Measurements from ENCODE around the gene CFAP58. TPM values are rescaled to one million over a fixed set of nuclear protein-coding genes. Genes with fewer than 3 reads are reported as not detected.
A peak's percentile ranks its signal among the peaks of the same experiment; 100 is the strongest.

The CFAP58 gene
- total RNA-seq, 1 donor from 2014 or later, result 0.67 TPM

DNA sequence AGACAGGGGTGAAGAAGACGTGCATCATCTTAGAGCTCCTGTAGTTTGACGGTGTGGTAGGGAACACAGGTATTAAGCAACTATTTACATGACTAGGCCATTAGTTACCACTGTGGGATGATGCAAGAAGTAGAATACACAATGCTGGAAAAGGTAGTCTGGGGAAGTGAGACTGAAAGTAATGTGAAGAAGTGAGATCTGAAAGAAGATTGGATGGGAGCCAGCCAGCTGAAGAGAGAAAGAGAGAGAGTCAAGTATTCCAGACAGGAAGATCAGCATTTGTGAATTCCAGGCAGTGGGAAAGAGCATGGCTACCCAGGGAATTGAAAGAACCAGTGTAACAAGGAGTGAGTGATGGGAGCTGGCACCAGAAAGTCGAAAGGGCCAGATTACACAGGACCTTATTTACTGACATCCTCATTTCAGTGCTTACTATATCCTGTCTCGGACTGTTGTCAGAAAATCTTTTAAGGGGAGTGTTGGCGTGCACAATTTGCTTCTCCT lies 4.0 kb upstream of the CFAP58 start:
- DNase-seq (ENCODE audit: low spot score) (no peak), ATAC-seq (peak; percentile 63)
- intact Hi-C loops (cut with DNase I), result loop anchor here (5.0 kb wide), 3 partner anchors 37 to 57 kb away; no protein-coding TSS in a partner anchor

DNA sequence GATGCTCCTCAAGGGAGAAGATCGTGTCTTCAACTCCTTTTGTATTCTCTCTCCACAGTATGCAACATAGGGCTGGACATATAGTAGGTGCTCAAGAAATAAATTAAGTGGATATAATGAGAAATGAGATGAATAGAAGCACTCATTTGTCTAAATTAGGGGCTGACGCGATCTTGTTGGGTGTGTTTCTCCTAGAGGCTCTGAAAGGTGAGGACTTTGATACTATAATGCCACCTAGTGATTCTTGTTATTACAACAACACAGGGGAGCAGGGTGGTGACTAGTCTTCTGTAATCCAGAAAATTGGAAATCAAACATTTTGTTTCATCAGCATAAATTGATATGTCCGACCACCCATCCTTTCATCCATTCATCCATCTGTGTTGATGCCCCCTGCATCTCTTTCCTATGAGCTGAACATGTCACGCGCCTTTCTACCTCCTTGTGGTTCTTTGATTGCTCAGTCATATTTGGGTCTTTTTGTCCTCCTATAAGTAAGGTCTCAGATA lies 3.5 kb upstream of the CFAP58 start:
- ATAC-seq, result peak; percentile 84
- no peak for DNase-seq (ENCODE audit: low spot score)
- intact Hi-C loops (cut with DNase I), result loop anchor here (5.0 kb wide), 2 partner anchors 38 to 58 kb away; no protein-coding TSS in a partner anchor

DNA sequence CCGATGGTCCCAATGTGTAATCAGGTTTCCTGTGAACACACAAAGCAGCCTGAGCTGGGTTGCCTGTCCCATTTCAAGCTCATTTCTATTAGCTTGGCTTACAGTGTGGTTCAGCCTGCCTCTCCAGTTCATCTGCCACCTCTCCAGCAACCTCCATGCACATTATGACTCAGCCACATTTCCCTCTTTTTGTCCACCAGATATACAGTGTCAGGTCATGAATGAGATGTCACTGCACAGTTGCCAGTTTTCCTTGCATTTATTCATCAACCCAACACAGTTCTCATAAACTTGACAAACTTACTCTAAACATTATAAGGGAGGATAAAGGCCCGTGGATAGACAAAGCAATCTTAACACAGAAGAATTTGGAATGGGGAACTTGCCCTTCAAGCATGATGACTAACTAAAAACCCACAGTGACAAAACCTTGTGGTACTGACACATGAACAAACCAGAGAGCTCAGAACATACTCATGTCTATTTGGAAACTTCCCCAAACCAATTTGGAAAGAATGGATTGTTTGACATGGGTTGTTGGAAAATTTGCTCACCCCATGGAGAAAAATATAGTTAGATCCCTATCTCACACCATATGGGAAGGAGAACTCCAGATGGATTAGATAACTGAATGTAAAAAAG lies 2.5 kb upstream of the CFAP58 start:
- ATAC-seq, result no peak
- no peak for DNase-seq (ENCODE audit: low spot score)
- intact Hi-C loops (cut with DNase I), result loop anchor here (5.0 kb wide), 2 partner anchors 39 to 59 kb away; no protein-coding TSS in a partner anchor

DNA sequence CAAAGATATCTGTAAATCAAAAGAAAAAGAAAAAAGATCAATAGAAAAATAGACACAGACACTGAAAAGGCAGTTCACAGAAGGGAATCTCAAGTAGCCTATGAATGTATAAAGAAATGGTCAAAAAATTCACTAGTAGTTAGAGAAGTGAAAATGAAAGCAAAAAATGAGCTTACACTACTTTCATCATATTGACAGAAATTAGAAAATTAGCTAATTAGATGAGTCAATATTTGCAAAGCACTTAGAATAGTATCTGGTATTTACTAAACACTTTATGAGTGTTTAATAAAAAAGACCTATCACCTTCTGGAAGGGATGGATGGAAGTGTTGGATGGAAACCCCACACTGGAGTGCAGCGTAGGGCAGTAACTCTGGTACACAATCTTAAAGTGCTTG lies 1.7 kb upstream of the CFAP58 start:
- DNase-seq (ENCODE audit: low spot score) (no peak), ATAC-seq (no peak)
- intact Hi-C loops (cut with DNase I), result loop anchor here (5.0 kb wide), 2 partner anchors 40 to 60 kb away; no protein-coding TSS in a partner anchor

DNA sequence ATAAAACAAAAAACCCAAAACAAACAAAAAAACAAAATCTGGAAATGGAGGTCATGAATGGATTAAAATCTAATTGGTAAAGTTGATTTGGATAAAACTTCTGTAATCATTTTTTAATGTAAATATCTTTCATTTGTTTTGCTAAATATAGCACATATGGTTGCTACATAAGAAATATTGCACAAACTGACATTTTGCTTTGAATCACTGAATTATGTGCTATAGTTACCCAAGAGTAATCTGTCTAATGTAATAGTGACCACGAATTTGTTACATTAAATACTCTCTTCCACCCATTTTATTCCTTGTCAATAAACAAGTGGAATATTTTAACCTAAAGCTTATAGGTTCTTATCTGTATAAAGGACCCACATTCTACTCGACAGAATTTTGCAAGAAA lies 6.2 kb downstream of the CFAP58 start:
- DNase-seq (ENCODE audit: low spot score), result no peak
- no peak for ATAC-seq
- intact Hi-C loops (cut with DNase I), result no loop called here

DNA sequence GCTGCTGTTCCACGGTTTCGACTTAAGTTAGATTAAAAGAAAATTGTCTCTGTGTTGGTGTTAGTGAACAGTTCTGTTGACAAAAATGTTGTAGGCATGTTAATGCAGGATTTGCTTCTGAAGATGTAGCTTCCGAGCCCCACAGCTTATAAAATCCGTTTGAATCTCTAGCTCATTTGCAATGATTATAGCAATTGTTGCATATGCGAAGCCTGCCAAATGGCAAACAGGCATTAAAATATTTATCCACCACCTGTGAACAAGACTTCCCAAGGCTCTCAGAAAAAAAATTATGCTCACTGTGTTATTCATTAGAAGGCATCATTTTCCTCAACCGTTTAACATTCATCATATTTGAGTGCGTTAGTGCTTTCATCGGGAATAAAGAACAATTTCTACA lies 14.3 kb downstream of the CFAP58 start:
- intact Hi-C loops (cut with DNase I), result no loop called here
- DNase-seq (ENCODE audit: low spot score) (no peak), ATAC-seq (no peak)

DNA sequence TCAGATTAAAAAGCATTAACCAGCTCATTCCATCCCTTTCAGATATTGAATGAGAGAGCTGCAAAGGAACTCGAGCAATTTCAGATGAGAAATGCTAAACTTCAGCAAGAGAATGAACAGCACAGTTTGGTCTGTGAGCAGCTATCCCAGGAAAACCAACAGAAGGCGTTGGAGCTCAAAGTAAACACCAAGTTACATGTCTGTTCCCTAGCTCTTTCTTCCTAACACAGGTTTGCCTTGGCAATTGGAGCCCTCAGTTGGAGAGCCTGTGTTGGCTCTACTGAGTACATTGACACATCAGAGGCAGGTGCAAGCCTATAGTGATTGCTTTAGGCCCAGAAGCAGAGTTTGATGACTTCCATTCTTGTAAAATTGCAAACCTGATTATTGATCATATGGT lies 14.7 kb downstream of the CFAP58 start:
- no peak for ATAC-seq
- DNase-seq (ENCODE audit: low spot score), result no peak
- intact Hi-C loops (cut with DNase I), result no loop called here

DNA sequence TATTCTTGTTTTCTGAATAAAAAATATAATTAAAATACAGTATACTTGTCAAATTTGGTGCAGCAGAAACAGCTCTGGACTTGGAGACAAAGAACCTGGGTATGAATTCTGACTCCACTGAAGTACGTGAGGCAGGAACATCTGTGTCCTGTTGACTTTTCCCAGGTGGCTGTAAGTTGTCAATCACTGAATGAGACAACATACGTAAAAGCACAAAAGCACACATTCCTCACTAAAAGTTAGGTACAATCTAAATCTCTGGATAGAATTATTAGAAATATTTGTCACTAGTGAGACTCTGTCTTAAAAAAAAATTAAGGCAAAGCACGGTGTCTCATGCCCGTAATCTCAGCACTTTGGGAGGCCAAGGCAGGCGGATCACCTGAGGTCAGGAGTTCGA lies 18.1 kb downstream of the CFAP58 start:
- DNase-seq (ENCODE audit: low spot score) (no peak), ATAC-seq (no peak)
- intact Hi-C loops (cut with DNase I), result no loop called here

DNA sequence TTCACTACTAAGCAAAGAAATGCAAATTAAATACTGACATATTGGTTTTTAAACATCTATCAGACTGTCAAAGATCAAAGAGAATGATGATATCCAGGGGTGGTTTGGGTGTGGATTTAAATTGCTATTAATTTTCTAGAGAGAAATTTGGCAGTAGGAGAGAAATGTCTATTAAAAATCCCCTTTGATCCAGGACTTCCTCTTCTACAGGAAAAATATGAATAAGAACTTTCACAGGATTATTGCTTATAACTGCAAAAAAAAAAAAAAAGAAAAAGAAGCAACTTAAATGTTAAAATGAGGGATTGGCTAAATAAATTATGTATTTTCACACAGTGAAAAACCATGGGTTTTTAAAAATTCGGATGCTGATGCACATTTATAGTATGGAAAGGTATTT lies 21.0 kb downstream of the CFAP58 start:
- intact Hi-C loops (cut with DNase I), result no loop called here
- ATAC-seq, result no peak
- no peak for DNase-seq (ENCODE audit: low spot score)

DNA sequence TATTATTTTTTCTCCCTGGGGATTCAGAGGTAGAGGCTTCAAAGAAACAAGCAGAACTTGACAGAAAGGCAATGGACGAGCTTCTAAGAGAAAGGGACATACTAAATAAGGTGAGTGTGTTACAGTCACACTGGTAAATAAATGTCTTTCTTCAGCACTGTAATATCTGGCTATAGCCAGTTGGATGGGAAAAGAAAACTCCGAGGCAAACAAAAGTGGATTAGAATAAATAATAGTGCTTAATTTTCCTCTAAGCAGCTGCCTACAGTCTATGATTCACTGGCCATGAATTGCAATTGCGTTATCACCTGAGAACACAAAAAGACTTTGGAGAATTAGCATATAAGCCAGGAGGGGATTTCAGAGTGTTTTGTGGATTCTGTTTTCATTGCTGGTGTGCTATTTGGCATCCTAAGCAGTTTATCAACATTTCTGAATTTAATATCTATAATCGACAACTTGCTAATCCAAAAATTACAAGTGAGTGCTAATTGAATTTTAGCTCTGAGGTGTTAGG lies 23.2 kb downstream of the CFAP58 start:
- DNase-seq (ENCODE audit: low spot score), result no peak
- no peak for ATAC-seq
- intact Hi-C loops (cut with DNase I), result no loop called here

DNA sequence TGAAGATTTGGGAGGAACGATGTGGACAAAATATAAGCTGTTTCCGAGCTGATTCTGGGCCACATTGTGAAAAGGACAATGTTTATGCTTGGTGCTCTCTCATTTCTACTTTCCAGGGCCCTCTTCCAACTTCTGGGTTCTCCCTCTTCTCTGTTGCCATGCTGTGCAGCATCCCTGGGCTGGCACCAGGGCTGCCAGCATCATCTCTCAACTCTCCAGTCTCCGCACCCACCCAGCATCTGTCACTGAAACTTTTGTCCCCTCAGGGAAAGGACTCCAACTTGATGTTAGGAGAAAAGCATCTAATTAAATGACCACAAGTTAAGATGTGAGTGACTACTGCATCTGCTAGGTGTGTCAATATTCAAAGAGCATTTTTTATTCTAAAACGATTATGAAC lies 26.7 kb downstream of the CFAP58 start:
- ATAC-seq (no peak), DNase-seq (ENCODE audit: low spot score) (no peak)
- intact Hi-C loops (cut with DNase I), result no loop called here

DNA sequence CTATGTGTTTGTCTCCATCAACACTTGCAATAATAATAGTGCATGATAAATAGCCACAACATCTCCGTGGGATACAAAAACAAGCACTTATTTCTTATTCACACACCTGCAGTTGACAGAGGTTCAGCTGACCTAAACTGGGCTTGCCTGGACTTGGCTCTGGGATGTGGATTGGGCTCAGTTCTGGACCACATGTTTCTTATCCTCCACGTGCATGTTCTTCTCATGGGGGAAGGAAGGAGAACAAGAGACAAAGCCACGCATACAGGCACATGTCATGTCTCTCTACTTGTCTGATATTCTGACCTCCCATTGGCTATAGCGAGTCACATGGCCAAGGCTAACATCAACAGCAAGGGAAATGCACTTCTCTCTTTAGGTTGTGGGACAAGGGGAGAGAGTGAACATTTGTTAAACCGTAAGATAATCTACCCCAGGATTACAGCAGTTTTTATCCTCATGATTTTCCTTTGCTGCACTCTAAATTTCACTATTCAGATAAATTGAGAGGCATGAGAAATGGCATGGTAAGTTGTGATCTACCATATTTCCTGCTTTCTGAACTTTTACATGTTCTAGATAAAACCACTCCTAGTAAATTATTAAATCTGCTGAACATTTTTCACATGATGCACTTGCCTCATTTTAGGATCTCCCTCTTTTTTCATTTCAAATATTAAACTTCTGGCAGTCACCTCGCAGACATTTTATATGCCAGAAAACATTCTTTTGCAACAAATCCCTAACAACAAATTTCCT lies 33.7 kb downstream of the CFAP58 start:
- ATAC-seq (no peak), DNase-seq (ENCODE audit: low spot score) (no peak)
- intact Hi-C loops (cut with DNase I), result no loop called here

DNA sequence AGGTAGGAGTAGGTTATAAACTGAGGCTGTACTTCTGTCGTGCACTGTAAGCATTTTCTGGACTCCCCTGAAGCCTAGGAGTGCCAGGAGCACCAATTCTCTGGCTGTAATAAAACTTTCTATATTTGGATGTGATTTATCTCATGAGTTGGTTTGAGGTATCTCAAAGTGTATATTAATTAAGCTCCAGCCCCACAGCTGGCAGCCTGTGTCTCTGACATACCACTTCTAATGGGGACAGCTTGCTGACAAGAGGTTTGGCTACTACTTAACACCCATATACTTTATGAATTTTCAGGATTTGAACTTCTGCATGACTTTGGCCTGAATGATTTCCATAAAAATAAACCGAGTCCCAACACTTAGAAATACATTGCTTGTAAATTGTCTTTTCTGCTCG lies 35.2 kb downstream of the CFAP58 start:
- intact Hi-C loops (cut with DNase I), result no loop called here
- DNase-seq (ENCODE audit: low spot score) (no peak), ATAC-seq (no peak)

DNA sequence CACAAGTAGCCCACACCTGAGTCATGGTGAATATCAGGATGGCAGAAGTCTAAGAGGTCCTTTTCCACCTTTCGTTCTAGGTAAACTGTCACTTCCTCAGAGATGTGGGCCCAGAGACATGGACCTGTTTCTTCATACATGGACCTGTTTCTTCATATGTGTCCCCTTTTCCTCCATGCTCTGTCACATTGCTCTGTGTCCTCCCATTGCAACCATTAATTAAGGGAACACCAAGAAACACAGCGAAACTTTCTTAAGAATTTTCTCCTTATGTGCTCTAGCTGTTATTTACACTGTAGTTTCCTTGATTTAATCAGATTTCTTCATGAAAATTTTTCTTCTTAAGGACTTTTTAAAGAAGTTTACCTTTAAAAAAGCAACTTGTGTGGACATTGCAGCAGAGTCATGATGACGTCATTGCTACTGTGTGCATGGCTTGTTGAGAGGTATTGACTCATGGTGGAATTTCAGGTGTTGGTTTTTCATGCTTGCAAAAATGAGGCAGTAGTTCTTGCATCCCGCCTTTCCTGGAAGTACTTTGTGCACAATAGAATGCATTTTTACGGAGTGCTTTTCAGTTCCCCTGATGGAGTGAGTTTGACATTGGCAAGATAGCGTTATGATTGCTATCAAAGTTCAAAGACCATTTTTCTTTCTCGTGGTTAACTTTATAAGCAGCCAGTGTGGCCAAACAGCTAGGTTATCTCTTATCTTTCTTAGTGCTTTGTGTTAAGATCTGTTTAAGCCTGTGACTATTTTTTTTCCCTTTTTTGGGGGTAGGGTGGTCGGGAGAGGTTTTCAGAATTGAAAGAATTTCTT lies 37.7 kb downstream of the CFAP58 start:
- no peak for DNase-seq (ENCODE audit: low spot score)
- intact Hi-C loops (cut with DNase I), result no loop called here
- ATAC-seq, result no peak

DNA sequence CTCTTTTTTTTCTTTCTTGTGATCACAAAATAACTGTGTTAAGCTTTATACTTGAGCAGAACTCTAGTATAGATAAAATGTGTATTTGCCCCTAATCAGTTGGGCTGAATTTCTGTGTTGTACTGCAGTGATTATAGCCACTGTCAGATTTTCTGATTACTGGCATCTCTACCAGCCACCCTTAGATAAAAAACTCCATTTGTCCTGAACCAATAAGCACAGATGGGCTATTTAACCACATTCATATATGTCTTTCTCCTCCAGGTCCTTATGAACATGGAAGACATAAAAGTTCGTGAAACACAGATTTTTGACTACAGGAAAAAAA lies 38.3 kb downstream of the CFAP58 start:
- intact Hi-C loops (cut with DNase I), result no loop called here
- ATAC-seq (no peak), DNase-seq (ENCODE audit: low spot score) (no peak)

DNA sequence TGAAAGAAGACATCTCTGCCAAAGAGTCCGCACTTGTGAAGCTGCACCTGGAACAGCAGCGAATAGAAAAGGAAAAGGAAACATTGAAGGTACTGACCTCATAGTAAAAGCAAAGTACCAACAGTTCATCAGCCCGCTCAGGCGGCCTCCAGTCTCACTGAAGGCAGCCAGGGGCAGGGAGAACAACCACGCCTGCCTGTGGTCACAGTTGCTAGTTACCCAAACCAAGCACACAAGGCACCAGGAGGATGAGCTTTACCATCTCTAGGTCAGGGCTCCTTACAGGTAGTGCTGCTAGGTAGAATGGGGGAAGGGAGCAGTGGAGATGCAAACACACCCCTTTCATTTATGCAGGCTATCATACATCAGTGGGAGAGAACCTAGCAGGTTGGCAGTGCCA lies 39.8 kb downstream of the CFAP58 start:
- ATAC-seq (no peak), DNase-seq (ENCODE audit: low spot score) (no peak)
- intact Hi-C loops (cut with DNase I), result no loop called here

DNA sequence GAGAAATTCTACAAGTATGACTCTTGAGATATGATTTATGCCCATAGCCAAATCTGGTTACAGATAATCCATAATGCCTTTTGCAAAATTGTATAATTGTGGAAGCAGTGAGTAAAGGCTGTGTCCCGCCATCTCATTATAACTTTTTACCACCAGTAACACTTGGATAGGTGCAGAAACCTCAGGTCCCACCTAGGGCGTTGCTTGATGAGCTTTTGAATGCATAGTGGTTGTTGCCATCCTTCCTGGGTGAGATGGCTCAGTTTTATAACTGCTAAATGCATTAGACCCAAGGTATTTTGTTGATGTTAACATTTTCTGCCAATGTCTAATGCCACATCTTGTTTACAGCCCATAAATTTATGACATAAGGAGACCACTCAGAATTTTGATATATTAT lies 42.9 kb downstream of the CFAP58 start:
- DNase-seq (ENCODE audit: low spot score) (no peak), ATAC-seq (no peak)
- intact Hi-C loops (cut with DNase I), result no loop called here

DNA sequence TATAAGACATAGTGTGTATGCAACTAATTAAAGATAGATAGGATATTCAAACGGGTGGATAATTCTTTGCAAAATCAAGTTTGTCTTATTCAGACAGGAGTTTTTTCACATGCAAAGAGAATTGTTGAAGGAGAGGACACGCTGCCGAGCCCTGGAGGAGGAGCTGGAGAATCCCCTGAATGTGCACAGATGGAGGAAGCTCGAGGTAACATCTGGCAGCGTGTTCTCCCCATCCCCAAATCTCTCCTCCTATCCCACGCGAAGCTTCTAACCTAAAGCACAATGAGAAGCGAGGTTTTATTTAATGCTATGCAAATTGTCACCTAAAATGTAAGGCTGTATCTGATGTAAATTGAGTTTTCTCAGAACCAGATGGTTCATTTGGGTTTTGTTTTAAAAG lies 50.0 kb downstream of the CFAP58 start:
- intact Hi-C loops (cut with DNase I), result no loop called here
- ATAC-seq, result no peak
- DNase-seq (ENCODE audit: low spot score), result no peak
